H1 (cell line): ENCODE data around the gene FHIT. TPM values are rescaled to one million over a fixed set of nuclear protein-coding genes. Genes with fewer than 3 reads are reported as not detected.

Source experiments
- CTCF ChIA-PET: fragments of 300-600 bp; sonication (Branson Sonifier 250); formaldehyde crosslinking; loops from one replicate; lab custom pipeline; 2021; ENCODE audit not compliant: partially characterized antibody; lab: Charles Lee
- POLR2A ChIA-PET: fragments of 300-600 bp; sonication (Branson Sonifier 250); formaldehyde crosslinking; loops from one replicate; lab custom pipeline; 2021; ENCODE audit warnings: inconsistent platforms; ENCODE audit not compliant: partially characterized antibody; lab: Charles Lee
- DNase-seq, 2 experiments: peaks; one replicate each; pipeline versions ENCODE4 v3.0.0 to v3.0.0-alpha.2; 2010 to 2022; ENCODE audit warnings: low spot score in 2 of 2, low read depth in 1 of 2, mixed read lengths in 1 of 2
- FAIRE-seq: peaks from 2 replicates; lab custom pipeline; 2011; peaks lifted over from hg19 to GRCh38; lab: Jason Lieb, UNC
- H2AFZ ChIP-seq: 2 replicates; pipeline ENCODE4 v1.8.1; 2012; ENCODE audit warnings: low read length, inconsistent platforms
- H2AK5ac ChIP-seq: 2 replicates; pipeline ENCODE4 v1.6.1; 2013; ENCODE audit warnings: low read depth, low read length
- H2BK120ac ChIP-seq: replicated peaks from 2 replicates; pipeline ENCODE3; 2013; ENCODE audit warnings: low read depth, low read length, inconsistent platforms
- H2BK12ac ChIP-seq: 2 replicates; pipeline ENCODE4 v1.6.1; 2013; ENCODE audit warnings: low read depth, low read length
- H2BK15ac ChIP-seq: 2 replicates; pipeline ENCODE4 v1.6.1; 2013; ENCODE audit warnings: low read length
- H2BK20ac ChIP-seq: 2 replicates; pipeline ENCODE4 v1.6.1; 2013; ENCODE audit warnings: low read length
- H2BK5ac ChIP-seq: 2 replicates; pipeline ENCODE4 v1.6.1; 2013; ENCODE audit warnings: low read depth, low read length
- H3K14ac ChIP-seq: 2 replicates; pipeline ENCODE4 v1.6.1; 2013; ENCODE audit warnings: inconsistent platforms; ENCODE audit not compliant: insufficient read length
- H3K18ac ChIP-seq: 2 replicates; pipeline ENCODE4 v1.6.1; 2013; ENCODE audit warnings: low read length; ENCODE audit errors: extremely low read depth
- H3K23ac ChIP-seq: 2 replicates; pipeline ENCODE4 v1.6.1; 2013; ENCODE audit warnings: inconsistent platforms; ENCODE audit not compliant: insufficient read length
- H3K23me2 ChIP-seq: 2 replicates; pipeline ENCODE4 v1.6.1; 2013; ENCODE audit warnings: low read depth, low read length
- H3K27ac ChIP-seq: 2 replicates; pipeline ENCODE4 v1.6.1; 2011; ENCODE audit warnings: low read depth, low read length, inconsistent platforms
- H3K27me3 ChIP-seq, 4 experiments: replicated peaks in 1 of 4; 1 replicate in 1 of 4; 2 replicates in 3 of 4; pipeline versions ENCODE4 v1.6.1 to v1.8.1; 2011 to 2013; ENCODE audit warnings: low read length in 3 of 4, mild to moderate bottlenecking in 3 of 4, inconsistent platforms in 2 of 4, mixed read lengths in 2 of 4, moderate library complexity in 1 of 4; ENCODE audit not compliant: control insufficient read depth in 3 of 4, insufficient read depth in 3 of 4; ENCODE audit errors: extremely low read depth in 1 of 4
- H3K36me3 ChIP-seq, 4 experiments: 2 replicates each; pipeline versions ENCODE4 v1.6.1 to v1.8.1; 2011 to 2013; ENCODE audit warnings: mild to moderate bottlenecking in 4 of 4, low read length in 3 of 4, moderate library complexity in 2 of 4, control low read depth in 1 of 4, inconsistent platforms in 1 of 4; ENCODE audit not compliant: insufficient read depth in 4 of 4, control insufficient read depth in 2 of 4
- H3K4ac ChIP-seq: replicated peaks from 2 replicates; pipeline ENCODE3; 2013; ENCODE audit warnings: low read length, low read depth, mixed read lengths, inconsistent platforms; ENCODE audit not compliant: insufficient read length
- H3K4me1 ChIP-seq, 4 experiments: replicated peaks in 1 of 4; 1 replicate in 1 of 4; 2 replicates in 3 of 4; pipeline versions ENCODE4 v1.6.1 to v1.8.1; 2011 to 2013; ENCODE audit warnings: low read length in 3 of 4, inconsistent platforms in 2 of 4, mixed read lengths in 1 of 4; ENCODE audit not compliant: insufficient read depth in 4 of 4, control insufficient read depth in 3 of 4
- H3K4me2 ChIP-seq, 2 experiments: 2 replicates each; pipeline versions ENCODE4 v1.6.1 to v1.8.1; 2011 to 2013; ENCODE audit warnings: low read depth in 2 of 2, low read length in 2 of 2, control low read depth in 1 of 2, inconsistent platforms in 1 of 2, mild to moderate bottlenecking in 1 of 2; ENCODE audit not compliant: insufficient read depth in 1 of 2
- H3K4me3 ChIP-seq, 4 experiments: fragments of 200-600, 300-600 bp in 1 of 4; sonication (generic), shearing (Covaris generic), sonication (Bioruptor Twin) in 1 of 4; 2 replicates each; pipeline versions ENCODE4 v1.5.1 to v1.8.1; 2011 to 2016; ENCODE audit warnings: low read length in 4 of 4, low read depth in 3 of 4, control low read depth in 2 of 4, inconsistent platforms in 2 of 4, mild to moderate bottlenecking in 2 of 4, mixed read lengths in 1 of 4, moderate library complexity in 1 of 4; ENCODE audit not compliant: insufficient read depth in 2 of 4; ENCODE audit errors: extremely low read depth in 1 of 4
- H3K56ac ChIP-seq: replicated peaks from 2 replicates; pipeline ENCODE3; 2013; ENCODE audit warnings: low read depth, mild to moderate bottlenecking, mixed read lengths, low read length, inconsistent platforms; ENCODE audit not compliant: insufficient read length
- H3K79me1 ChIP-seq: 2 replicates; pipeline ENCODE4 v1.6.1; 2013; ENCODE audit warnings: low read depth, low read length, control low read depth
- H3K79me2 ChIP-seq, 2 experiments: 2 replicates each; pipeline versions ENCODE4 v1.6.1 to v1.8.1; 2012 to 2013; ENCODE audit warnings: low read length in 2 of 2, mild to moderate bottlenecking in 2 of 2, inconsistent platforms in 1 of 2; ENCODE audit not compliant: insufficient read depth in 2 of 2, control insufficient read depth in 1 of 2
- H3K9ac ChIP-seq, 4 experiments: replicated peaks in 1 of 4; 1 replicate in 1 of 4; 2 replicates in 3 of 4; pipeline versions ENCODE4 v1.6.1 to v1.8.1; 2011 to 2013; ENCODE audit warnings: low read depth in 3 of 4, low read length in 3 of 4, control low read depth in 2 of 4, mild to moderate bottlenecking in 2 of 4, moderate library complexity in 2 of 4, inconsistent platforms in 1 of 4; ENCODE audit errors: extremely low read depth in 1 of 4
- H3K9me3 ChIP-seq, 2 experiments: 2 replicates each; pipeline versions ENCODE4 v1.6.1 to v1.8.1; 2012 to 2013; ENCODE audit warnings: mild to moderate bottlenecking in 2 of 2, moderate library complexity in 2 of 2, control low read depth in 1 of 2, inconsistent platforms in 1 of 2, low read depth in 1 of 2, low read length in 1 of 2, mixed read lengths in 1 of 2; ENCODE audit not compliant: insufficient read depth in 2 of 2
- H4K20me1 ChIP-seq, 2 experiments: replicated peaks in 1 of 2; 2 replicates each; pipeline versions ENCODE3 to v1.8.1; 2011 to 2013; ENCODE audit warnings: inconsistent platforms in 2 of 2, low read length in 2 of 2, mild to moderate bottlenecking in 1 of 2; ENCODE audit not compliant: insufficient read depth in 2 of 2, control insufficient read depth in 1 of 2
- H4K5ac ChIP-seq: 2 replicates; pipeline ENCODE4 v1.6.1; 2013; ENCODE audit warnings: low read length, low read depth, mixed read lengths, inconsistent platforms; ENCODE audit not compliant: insufficient read length
- H4K8ac ChIP-seq: 2 replicates; pipeline ENCODE4 v1.8.0; 2013; ENCODE audit warnings: mild to moderate bottlenecking, moderate library complexity, low read length, inconsistent platforms; ENCODE audit not compliant: insufficient read depth; ENCODE audit errors: extremely low read depth
- H4K91ac ChIP-seq: replicated peaks from 2 replicates; pipeline ENCODE3; 2013; ENCODE audit warnings: low read length, mixed read lengths, inconsistent platforms; ENCODE audit not compliant: insufficient read length
- CBX8 ChIP-seq: fragments of 300-800, 300-1000 bp; sonication (generic); IDR thresholded peaks from 2 replicates; pipeline ENCODE4 v1.7.1; 2016; ENCODE audit warnings: low read depth, low read length, borderline replicate concordance
- GABPA ChIP-seq: IDR thresholded peaks from 2 replicates; pipeline ENCODE4 v1.6.1; 2011; ENCODE audit warnings: mild to moderate bottlenecking, low read length, moderate library complexity, borderline replicate concordance; ENCODE audit not compliant: insufficient read depth
- TAF1 ChIP-seq: IDR thresholded peaks from 2 replicates; pipeline ENCODE4 v1.6.1; 2011; ENCODE audit warnings: mild to moderate bottlenecking, low read depth, low read length
- TEAD4 ChIP-seq: IDR thresholded peaks from 2 replicates; pipeline ENCODE4 v1.6.1; 2012; ENCODE audit warnings: low read depth, low read length, inconsistent platforms, mixed read lengths
- WGBS, 2 experiments: shearing (Covaris generic) in 1 of 2; methylation state at CpG; one replicate each; pipeline versions ENCODE4 v1.1.6 to v1.1.7; 2013 to 2015; ENCODE audit warnings: low lambda C conversion rate in 2 of 2, mixed read lengths in 2 of 2, inconsistent platforms in 1 of 2, low coverage in 1 of 2, missing lambda C conversion rate in 1 of 2; ENCODE audit not compliant: insufficient replicate concordance in 2 of 2, insufficient coverage in 1 of 2, insufficient read length in 1 of 2; ENCODE audit errors: extremely low coverage in 1 of 2, missing lambda C conversion rate in 1 of 2; 5-methylcytosine and 5-hydroxymethylcytosine counted together
- polyA plus RNA-seq, 7 experiments: library from polyadenylated mRNA; depleted of rRNA in 3 of 7; stranded (reverse) in 5 of 7; unstranded in 2 of 7; fragments of >200 nt in 5 of 7; fragments of 200-250 nt in 2 of 7; gene quantifications; 1 replicate in 5 of 7; 2 replicates in 1 of 7; 4 replicates in 1 of 7; pipeline versions ENCODE4 v1.2.1 to v1.2.3, GENCODE V29; 2011 to 2013; ENCODE audit warnings: missing spikeins in 2 of 7, mixed read lengths in 2 of 7
- total RNA-seq: library from RNA; stranded (reverse); fragmentation: NEBNext Ultra II Directional; extraction: Animal tissue kit (Norgen Biotek cat#: 25700); gene quantifications from 2 replicates; pipeline ENCODE4 v1.2.1, GENCODE V29; 2021

FHIT gene
- total and polyA plus RNA-seq, 2 of the 8 experiments (the other 6 are each of a cell fraction or from before 2014, with no cell fraction given): 1.2 to 3.2 TPM

DNA sequence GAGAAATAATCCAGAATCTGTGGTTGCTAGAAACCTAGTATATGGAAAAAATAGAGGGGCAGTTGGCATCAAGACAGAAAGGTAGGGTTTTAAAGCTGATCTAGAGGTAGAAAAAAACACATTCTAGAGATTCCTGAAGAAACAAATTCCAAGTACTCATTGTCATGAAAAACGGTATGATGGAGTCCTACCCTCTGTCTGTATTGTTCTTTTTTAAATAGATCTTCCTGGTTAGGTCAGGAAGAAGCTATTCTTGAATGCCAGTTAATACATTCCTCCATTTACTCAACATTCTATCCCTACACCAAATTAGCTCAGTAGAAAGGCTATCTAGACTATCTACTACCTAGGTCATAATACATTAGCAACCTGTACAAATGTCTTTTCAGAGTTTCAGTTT is 364.7 kb downstream of the FHIT start:
- Histone ChIP-seq H4K91ac (no peak overlapping the region), H3K27ac (no peak overlapping the region), H3K14ac (no peak overlapping the region), H3K23me2 (no peaks in the 10 kb centered on the region), H3K4me3 (peak overlapping the region in 1 of 4 experiments; percentile 24; a peak in 1 of 8 replicates), H2BK15ac (no peak overlapping the region), H2AFZ (no peak overlapping the region), H3K27me3 (no peaks in the 10 kb centered on the region), H3K36me3 (no peaks in the 10 kb centered on the region), H3K79me1 (no peaks in the 10 kb centered on the region), H3K9me3 (no peaks in the 10 kb centered on the region), H2BK120ac (no peak overlapping the region), H3K9ac (no peak overlapping the region), H2BK5ac (0 out of 2 replicates have a peak overlapping the region, but pooled peaks have one; percentile 49), H3K4me1 (no peaks in the 10 kb centered on the region; a peak in 1 of 7 replicates), H2AK5ac (no peak overlapping the region), H3K23ac (no peak overlapping the region), H2BK20ac (no peak overlapping the region), H4K5ac (no peak overlapping the region), H2BK12ac (no peak overlapping the region), H4K8ac (no peak overlapping the region), H3K18ac (no peak overlapping the region), H3K4ac (no peak overlapping the region), H3K79me2 (no peaks in the 10 kb centered on the region), H3K56ac (no peak overlapping the region), H3K4me2 (no peak overlapping the region), H4K20me1 (no peaks in the 10 kb centered on the region)
- FAIRE-seq (no peak), DNase-seq (no peak)
- ChIA-PET CTCF (interaction anchor here (1.1 to 1.4 kb wide), 2 partner anchors 9 to 13 kb away, joined by 3 to 4 read pairs; no protein-coding TSS in a partner anchor), POLR2A (interaction anchor here (0.6 kb wide), 1 partner anchor 1025 kb away, joined by 3 read pairs; no protein-coding TSS in a partner anchor)
- 87% methylated on average over 1 of the region's 1 CpG; no CpG with 5 or more reads in 1 of the 2 experiments for WGBS, 2 experiments
- TF ChIP-seq GABPA (no peak), TEAD4 (peak; percentile 66; the same call in 1 of the 2 replicates), CBX8 (no peak), TAF1 (no peak)
